Left renal pelvis (tissue), 4 donors: ENCODE measurements around the gene GDF10. TPM values are rescaled to one million over a fixed set of nuclear protein-coding genes. Genes with fewer than 3 reads are reported as not detected.

ENCODE experiments used
- DNase-seq, 4 donors: peaks; one replicate each; pipeline ENCODE4 v3.0.0-alpha.2; 2013; ENCODE audit warnings: low read depth in 4 of 4, low spot score in 3 of 4
- polyA plus RNA-seq, 4 donors: library from polyadenylated mRNA; unstranded; fragments of 120-200 nt; gene quantifications; one replicate each; pipeline ENCODE4 v1.2.1, GENCODE V29; 2013; ENCODE audit not compliant: insufficient read length in 4 of 4

Gene GDF10
- polyA plus RNA-seq, 4 donors, result 1.1 to 6.1 (median 2.9) TPM

- no peak for DNase-seq
Measured at GRCh38 chr10:47349941-47350371, 50.0 kb downstream of the GDF10 start.

- DNase-seq, result no peak
Measured at GRCh38 chr10:47350671-47351640, 51.0 kb downstream of the GDF10 start.

GRCh38 chr10:47351899-47352815, 52.2 kb downstream of the GDF10 start:
- DNase-seq, result no peak

- DNase-seq, result no peak
Measured at GRCh38 chr10:47353351-47353750, 53.4 kb downstream of the GDF10 start.

- DNase-seq, result no peak
Measured at GRCh38 chr10:47354165-47354564, 54.2 kb downstream of the GDF10 start.

GRCh38 chr10:47354900-47355299, 54.9 kb downstream of the GDF10 start:
- DNase-seq, result no peak

- DNase-seq, result no peak
Measured at GRCh38 chr10:47356708-47357107, 56.7 kb downstream of the GDF10 start.

- DNase-seq, result no peak
Measured at GRCh38 chr10:47357131-47357582, 57.2 kb downstream of the GDF10 start.

GRCh38 chr10:47357911-47358310, 57.9 kb downstream of the GDF10 start:
- no peak for DNase-seq

GRCh38 chr10:47358457-47358856, 58.5 kb downstream of the GDF10 start:
- DNase-seq, result no peak

- no peak for DNase-seq
Measured at GRCh38 chr10:47359101-47359500, 59.1 kb downstream of the GDF10 start.

- DNase-seq, result no peak
Measured at GRCh38 chr10:47359626-47360418, 59.8 kb downstream of the GDF10 start.

GRCh38 chr10:47360419-47361040, 60.5 kb downstream of the GDF10 start:
- no peak for DNase-seq

- DNase-seq, result no peak
Measured at GRCh38 chr10:47361293-47361692, 61.3 kb downstream of the GDF10 start.

- DNase-seq, result no peak
Measured at GRCh38 chr10:47362199-47362598, 62.2 kb downstream of the GDF10 start.

Other genes starting within 250 kb of the GDF10 start
- not detected for gene GDF2, start 22.3 kb downstream of the GDF10 start, polyA plus RNA-seq
- under 1 TPM; 0.04 to 0.11 (median 0.08) TPM for gene RBP3, start 48.2 kb downstream of the GDF10 start, polyA plus RNA-seq
- 1 to 10 TPM; 1.1 to 5.5 (median 4.4) TPM for gene ZNF488, start 84.1 kb downstream of the GDF10 start, polyA plus RNA-seq
- gene ANXA8, start 183.9 kb downstream of the GDF10 start, polyA plus RNA-seq, result under 1 TPM; 0.17 to 0.50 (median 0.38) TPM
- gene FAM25G, start 191.5 kb downstream of the GDF10 start, polyA plus RNA-seq, result not detected
- gene AGAP9, start 223.4 kb downstream of the GDF10 start, polyA plus RNA-seq, result 10 to 100 TPM in 2 of 4 donors, 1 to 10 TPM in 2; 4.9 to 14.3 (median 9.5) TPM